GM21528 (cell line): Measurements from ENCODE around the gene SPDYE3.
"Not testable (repeated sequence)": the region's sequence is repeated elsewhere in the genome, so short reads cannot be mapped to it uniquely, and the experiment has no call there.

Experiments used
- ATAC-seq: cut with Tn5 transposase; IDR thresholded peaks from one replicate; pipeline ENCODE4 v1.9.1; 2021; ENCODE audit warnings: mild to moderate bottlenecking, moderate library complexity; ENCODE audit not compliant: unreplicated experiment, low FRiP score

SPDYE3 gene

GRCh38 chr7:100307402-100307801 is at the start of gene SPDYE3:
SPDYE3 (plus strand) TSS chr7:100307702; CDS start chr7:100307886, 184 bp downstream.
- ATAC-seq, result not testable (repeated sequence)

- not testable (repeated sequence) for ATAC-seq
These were observed 47.5 kb upstream of the SPDYE3 start for GRCh38 chr7:100259984-100260383.

GRCh38 chr7:100262896-100263295 is 44.6 kb upstream of the SPDYE3 start:
- ATAC-seq, result not testable (repeated sequence)

GRCh38 chr7:100264223-100264622 is 43.3 kb upstream of the SPDYE3 start:
- ATAC-seq, result not testable (repeated sequence)

- not testable (repeated sequence) for ATAC-seq
These were observed 42.8 kb upstream of the SPDYE3 start for GRCh38 chr7:100264669-100265165.

GRCh38 chr7:100265851-100266250 is 41.7 kb upstream of the SPDYE3 start:
- ATAC-seq, result not testable (repeated sequence)

GRCh38 chr7:100266576-100267354 is 40.7 kb upstream of the SPDYE3 start:
- no peak for ATAC-seq

- ATAC-seq, result no peak
These were observed 39.9 kb upstream of the SPDYE3 start for GRCh38 chr7:100267648-100268047.

- not testable (repeated sequence) for ATAC-seq
These were observed 38.6 kb upstream of the SPDYE3 start for GRCh38 chr7:100268882-100269281.

GRCh38 chr7:100269306-100270045 is 38.0 kb upstream of the SPDYE3 start:
- not testable (repeated sequence) for ATAC-seq

GRCh38 chr7:100270046-100270918 is 37.2 kb upstream of the SPDYE3 start:
- ATAC-seq, result not testable (repeated sequence)

- ATAC-seq, result not testable (repeated sequence)
These were observed 36.4 kb upstream of the SPDYE3 start for GRCh38 chr7:100270941-100271593.

GRCh38 chr7:100271716-100272537 is 35.6 kb upstream of the SPDYE3 start:
- peak; percentile 95 for ATAC-seq

GRCh38 chr7:100272538-100272902 is 35.0 kb upstream of the SPDYE3 start:
- ATAC-seq, result not testable (repeated sequence)

GRCh38 chr7:100275120-100275519 is 32.4 kb upstream of the SPDYE3 start:
- no peak for ATAC-seq

- not testable (repeated sequence) for ATAC-seq
These were observed 31.4 kb upstream of the SPDYE3 start for GRCh38 chr7:100276126-100276525.

- not testable (repeated sequence) for ATAC-seq
These were observed 25.4 kb upstream of the SPDYE3 start for GRCh38 chr7:100282069-100282608.

GRCh38 chr7:100283147-100283546 is 24.4 kb upstream of the SPDYE3 start:
- ATAC-seq, result not testable (repeated sequence)
